Mesendoderm (in vitro differentiated cells): ENCODE data around the gene PDK1.

Source experiments
- DNase-seq: peaks from one replicate; pipeline ENCODE4 v3.0.0; 2013
- H2AK5ac ChIP-seq: 2 replicates; pipeline ENCODE4 v1.6.1; 2013; ENCODE audit warnings: low read length, inconsistent platforms
- H2BK120ac ChIP-seq: 2 replicates; pipeline ENCODE4 v1.6.1; 2013; ENCODE audit warnings: low read depth, mild to moderate bottlenecking, low read length, moderate library complexity, mixed read lengths
- H2BK15ac ChIP-seq: replicated peaks from 2 replicates; pipeline ENCODE4 v1.6.1; 2013; ENCODE audit warnings: low read depth, mild to moderate bottlenecking, moderate library complexity
- H2BK5ac ChIP-seq: 2 replicates; pipeline ENCODE4 v1.6.1; 2013; ENCODE audit warnings: low read length, inconsistent platforms
- H3K18ac ChIP-seq: 2 replicates; pipeline ENCODE4 v1.6.1; 2013; ENCODE audit warnings: mild to moderate bottlenecking, low read length, mixed read lengths
- H3K23ac ChIP-seq: one replicate; pipeline ENCODE4 v1.6.1; 2013; ENCODE audit warnings: low read length
- H3K27ac ChIP-seq: 2 replicates; pipeline ENCODE4 v1.5.1; 2013; ENCODE audit warnings: low read depth, mild to moderate bottlenecking, inconsistent platforms, low read length, moderate library complexity
- H3K27me3 ChIP-seq: 2 replicates; pipeline ENCODE4 v1.6.1; 2013; ENCODE audit warnings: low read length, control low read depth, mild to moderate bottlenecking, inconsistent platforms; ENCODE audit not compliant: insufficient read depth, poor library complexity
- H3K36me3 ChIP-seq: 2 replicates; pipeline ENCODE4 v1.6.1; 2013; ENCODE audit warnings: low read length, inconsistent platforms; ENCODE audit not compliant: control insufficient read depth, insufficient read depth
- H3K4ac ChIP-seq: one replicate; pipeline ENCODE4 v1.6.1; 2013; ENCODE audit warnings: low read depth, mild to moderate bottlenecking, low read length, moderate library complexity
- H3K4me1 ChIP-seq: 2 replicates; pipeline ENCODE4 v1.6.1; 2013; ENCODE audit warnings: low read depth, low read length, inconsistent platforms; ENCODE audit not compliant: control insufficient read depth
- H3K4me2 ChIP-seq: 2 replicates; pipeline ENCODE4 v1.6.1; 2013; ENCODE audit warnings: low read length
- H3K4me3 ChIP-seq: 2 replicates; pipeline ENCODE4 v1.5.1; 2013; ENCODE audit warnings: mild to moderate bottlenecking, low read length
- H3K56ac ChIP-seq: one replicate; pipeline ENCODE4 v1.6.1; 2013; ENCODE audit warnings: low read length
- H3K79me1 ChIP-seq: 2 replicates; pipeline ENCODE4 v1.6.1; 2013; ENCODE audit warnings: low read length, inconsistent platforms
- H3K79me2 ChIP-seq: 2 replicates; pipeline ENCODE4 v1.6.1; 2013; ENCODE audit warnings: mild to moderate bottlenecking, low read length; ENCODE audit not compliant: control insufficient read depth, insufficient read depth
- H3K9ac ChIP-seq: 2 replicates; pipeline ENCODE4 v1.6.1; 2013; ENCODE audit warnings: low read length, inconsistent platforms
- H4K5ac ChIP-seq: one replicate; pipeline ENCODE4 v1.6.1; 2013; ENCODE audit warnings: low read length
- H4K8ac ChIP-seq: one replicate; pipeline ENCODE4 v1.6.1; 2013; ENCODE audit warnings: low read depth, mild to moderate bottlenecking, control low read depth, low read length, moderate library complexity
- WGBS: extraction: QIAGEN DNeasy Blood & Tissue Kit; methylation state at CpG from one replicate; pipeline ENCODE4 v1.1.7; 2013; ENCODE audit warnings: low lambda C conversion rate, missing lambda C conversion rate; ENCODE audit not compliant: insufficient coverage; ENCODE audit errors: extremely low coverage; 5-methylcytosine and 5-hydroxymethylcytosine counted together

Gene PDK1

DNA sequence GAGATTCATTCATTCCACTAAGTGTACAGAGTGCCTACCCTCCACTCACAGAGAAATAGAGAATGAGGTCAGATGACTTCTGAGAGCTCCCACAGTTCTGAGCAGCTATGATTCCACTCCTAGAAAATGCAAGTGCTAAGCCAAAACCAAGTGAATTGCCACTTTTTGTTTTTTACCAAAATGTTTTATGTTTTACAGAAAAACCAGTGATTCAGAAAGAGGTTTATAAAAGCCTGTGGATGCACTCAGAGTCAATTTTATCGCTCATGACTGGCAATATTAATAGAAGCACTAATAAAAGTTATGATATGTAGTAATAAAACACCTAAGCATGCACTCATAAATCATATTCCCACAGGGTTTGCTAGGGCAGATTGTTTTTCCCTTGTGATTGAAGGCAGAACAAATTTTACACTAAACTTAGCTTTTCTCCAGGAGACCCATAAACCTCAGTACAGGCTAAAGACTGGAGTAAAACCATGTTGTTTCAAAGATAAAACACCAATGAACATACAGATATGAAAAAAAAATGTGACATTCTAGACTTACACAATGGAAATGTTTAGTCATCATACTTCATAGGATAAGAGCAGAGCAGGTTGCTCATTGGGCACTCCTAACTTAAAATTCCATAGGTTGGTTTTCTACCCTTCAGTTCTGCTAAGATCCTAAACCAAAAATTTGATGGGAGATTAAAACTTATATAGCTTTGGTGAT, 67.5 kb downstream of the PDK1 start:
- H2BK15ac ChIP-seq: no peak overlapping the region
- no peaks in the 10 kb centered on the region for H3K36me3 ChIP-seq
- no peaks in the 10 kb centered on the region for H3K4me1 ChIP-seq
- no peak overlapping the region for H4K8ac ChIP-seq
- no peak overlapping the region for H3K23ac ChIP-seq
- no peak overlapping the region for H3K27ac ChIP-seq
- H4K5ac ChIP-seq: no peak overlapping the region
- H2BK5ac ChIP-seq: no peak overlapping the region
- no peak overlapping the region for H3K56ac ChIP-seq
- WGBS: no CpG with 5 or more reads among the region's 1 CpG
- no peak overlapping the region for H3K4me3 ChIP-seq
- H3K4me2 ChIP-seq: no peak overlapping the region
- H3K79me2 ChIP-seq: no peaks in the 10 kb centered on the region
- H3K4ac ChIP-seq: no peak overlapping the region
- H3K18ac ChIP-seq: no peak overlapping the region
- H3K9ac ChIP-seq: no peak overlapping the region
- no peak overlapping the region for H2BK120ac ChIP-seq
- no peak for DNase-seq
- no peaks in the 10 kb centered on the region for H3K79me1 ChIP-seq
- no peaks in the 10 kb centered on the region for H3K27me3 ChIP-seq
- H2AK5ac ChIP-seq: no peak overlapping the region

DNA sequence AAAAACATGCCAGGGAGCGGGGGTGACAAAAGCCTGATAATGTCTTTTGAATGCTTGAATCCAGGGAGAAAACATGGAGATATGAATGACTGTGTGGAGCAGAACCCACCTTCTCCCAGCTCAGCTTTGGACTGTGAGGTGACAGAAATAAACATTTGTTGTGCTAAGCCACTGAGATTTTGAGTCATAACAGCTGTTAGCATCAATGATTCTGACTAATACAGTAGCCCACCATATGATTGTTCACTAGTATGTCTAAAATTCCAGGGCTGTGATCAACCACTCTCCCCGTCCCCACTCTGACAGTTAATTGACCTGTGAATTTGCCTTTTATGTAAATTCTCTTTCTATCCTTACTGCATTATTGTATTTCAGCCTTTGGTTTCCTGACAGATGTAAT, 69.1 kb downstream of the PDK1 start:
- Histone ChIP-seq H3K79me1 (no peaks in the 10 kb centered on the region), H3K4me3 (no peak overlapping the region), H3K4ac (no peak overlapping the region), H2BK15ac (no peak overlapping the region), H3K36me3 (no peaks in the 10 kb centered on the region), H3K18ac (no peak overlapping the region), H3K27ac (no peak overlapping the region), H3K27me3 (no peaks in the 10 kb centered on the region), H2BK5ac (no peak overlapping the region), H4K8ac (no peak overlapping the region), H2AK5ac (no peak overlapping the region), H3K79me2 (no peaks in the 10 kb centered on the region), H3K23ac (no peak overlapping the region), H3K4me1 (no peaks in the 10 kb centered on the region), H4K5ac (no peak overlapping the region), H3K9ac (no peak overlapping the region), H2BK120ac (no peak overlapping the region), H3K56ac (no peak overlapping the region), H3K4me2 (no peak overlapping the region)
- WGBS: no CpG with 5 or more reads among the region's 2 CpGs
- DNase-seq: no peak

DNA sequence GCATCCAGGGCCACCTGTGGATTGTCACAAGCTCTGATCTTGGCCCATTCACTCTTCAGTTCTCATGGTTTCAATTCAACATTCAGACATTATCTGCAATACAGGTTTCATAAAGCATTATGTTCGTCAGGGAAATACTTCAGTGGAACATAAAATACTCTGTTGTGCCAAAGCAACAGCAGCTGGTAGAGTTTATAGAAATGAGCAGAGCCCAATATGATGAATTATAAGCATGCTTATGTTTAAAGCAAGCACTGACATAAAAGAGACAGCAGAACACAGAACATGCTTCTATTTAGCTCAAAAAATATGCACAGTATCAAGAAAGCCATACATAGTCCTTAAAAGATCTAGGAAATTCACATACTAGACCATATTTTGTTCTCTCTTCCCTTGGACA, 71.3 kb downstream of the PDK1 start:
- Histone ChIP-seq H3K79me2 (no peaks in the 10 kb centered on the region), H4K5ac (no peak overlapping the region), H3K27me3 (no peaks in the 10 kb centered on the region), H3K4me3 (no peak overlapping the region), H4K8ac (no peak overlapping the region), H3K4me1 (no peaks in the 10 kb centered on the region), H2BK5ac (no peak overlapping the region), H2BK120ac (no peak overlapping the region), H3K9ac (no peak overlapping the region), H3K23ac (no peak overlapping the region), H3K4me2 (no peak overlapping the region), H3K4ac (no peak overlapping the region), H2BK15ac (no peak overlapping the region), H3K27ac (no peak overlapping the region), H3K36me3 (no peaks in the 10 kb centered on the region), H3K56ac (no peak overlapping the region), H3K18ac (no peak overlapping the region), H2AK5ac (no peak overlapping the region), H3K79me1 (no peaks in the 10 kb centered on the region)
- no CpG with 5 or more reads among the region's 1 CpG for WGBS
- DNase-seq: no peak

DNA sequence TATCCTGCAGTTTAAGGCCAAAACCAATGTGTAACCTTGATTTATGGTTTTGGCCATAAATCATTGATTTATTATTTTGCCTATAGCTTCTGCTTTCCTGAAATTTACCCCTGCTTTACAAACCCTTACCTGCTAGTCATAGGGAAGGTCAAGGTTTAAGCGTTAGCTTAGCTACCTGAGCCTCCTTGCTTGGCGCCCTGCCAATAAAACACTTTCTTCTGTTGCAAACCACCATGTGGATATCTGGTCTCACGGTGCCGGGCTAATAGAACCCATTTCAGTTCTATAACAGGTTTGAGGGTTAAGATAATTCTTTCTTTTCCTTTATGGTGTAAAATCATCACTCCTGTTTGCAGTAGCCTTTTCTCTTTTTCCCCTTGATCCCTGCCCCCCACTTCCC, 72.2 kb downstream of the PDK1 start:
- Histone ChIP-seq H3K4me1 (no peaks in the 10 kb centered on the region), H3K27me3 (no peaks in the 10 kb centered on the region), H3K56ac (no peak overlapping the region), H2BK15ac (no peak overlapping the region), H3K4me2 (no peak overlapping the region), H4K8ac (no peak overlapping the region), H3K27ac (no peak overlapping the region), H3K9ac (no peak overlapping the region), H3K4ac (no peak overlapping the region), H3K79me1 (no peaks in the 10 kb centered on the region), H4K5ac (no peak overlapping the region), H3K23ac (no peak overlapping the region), H3K4me3 (no peak overlapping the region), H2BK5ac (no peak overlapping the region), H2BK120ac (no peak overlapping the region), H3K36me3 (no peaks in the 10 kb centered on the region), H2AK5ac (no peak overlapping the region), H3K79me2 (no peaks in the 10 kb centered on the region), H3K18ac (no peak overlapping the region)
- WGBS: no CpG with 5 or more reads among the region's 4 CpGs
- DNase-seq: no peak

DNA sequence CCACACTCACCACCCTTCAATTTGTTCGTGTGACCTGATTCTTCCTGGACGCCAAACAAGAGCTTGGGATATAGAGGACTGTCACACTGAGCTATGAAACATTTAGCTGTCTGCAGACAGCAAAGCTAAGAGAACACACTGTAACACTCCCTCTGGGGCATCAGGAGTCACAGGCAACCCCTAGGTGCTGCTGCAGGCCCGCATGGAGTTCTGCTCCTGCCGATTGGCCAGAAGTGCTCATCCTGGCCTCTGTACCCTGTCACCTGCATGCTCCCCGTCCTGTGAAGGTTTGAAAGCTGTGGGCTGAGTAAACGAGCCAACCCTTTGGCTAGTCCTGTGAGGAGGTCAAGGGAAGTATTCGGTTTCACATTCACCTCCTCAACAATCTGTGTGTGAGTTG, 73.7 kb downstream of the PDK1 start:
- H3K79me2 ChIP-seq: no peaks in the 10 kb centered on the region
- H4K5ac ChIP-seq: no peak overlapping the region
- H4K8ac ChIP-seq: no peak overlapping the region
- no peaks in the 10 kb centered on the region for H3K27me3 ChIP-seq
- no peak overlapping the region for H2BK120ac ChIP-seq
- no peak overlapping the region for H2AK5ac ChIP-seq
- H3K4ac ChIP-seq: no peak overlapping the region
- no peak overlapping the region for H3K18ac ChIP-seq
- DNase-seq: no peak
- no peak overlapping the region for H3K27ac ChIP-seq
- no peak overlapping the region for H3K4me3 ChIP-seq
- H3K4me1 ChIP-seq: no peaks in the 10 kb centered on the region
- H2BK5ac ChIP-seq: no peak overlapping the region
- no peak overlapping the region for H3K4me2 ChIP-seq
- no CpG with 5 or more reads among the region's 7 CpGs for WGBS
- no peaks in the 10 kb centered on the region for H3K79me1 ChIP-seq
- H3K23ac ChIP-seq: no peak overlapping the region
- no peak overlapping the region for H3K9ac ChIP-seq
- H2BK15ac ChIP-seq: no peak overlapping the region
- no peaks in the 10 kb centered on the region for H3K36me3 ChIP-seq
- H3K56ac ChIP-seq: no peak overlapping the region

DNA sequence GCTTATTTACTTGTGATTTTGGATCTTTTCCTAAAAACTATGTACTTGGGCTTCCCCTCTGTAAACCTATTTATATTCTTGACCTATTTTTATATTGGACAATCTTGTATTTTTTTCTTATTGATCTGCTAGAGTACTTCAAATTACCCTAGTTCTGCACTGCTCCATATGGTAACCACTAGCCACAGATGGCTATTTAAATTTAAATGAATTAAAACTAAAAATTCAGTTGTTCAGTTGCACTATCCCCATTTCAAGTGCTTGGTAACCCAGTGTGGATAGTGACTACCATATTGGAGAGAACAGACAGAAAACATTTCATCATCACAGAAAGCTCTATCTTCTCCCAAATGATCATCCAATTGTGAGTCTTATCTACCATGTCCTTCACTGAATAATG, 74.3 kb downstream of the PDK1 start:
- Histone ChIP-seq H3K18ac (no peak overlapping the region), H2AK5ac (no peak overlapping the region), H3K27ac (no peak overlapping the region), H3K9ac (no peak overlapping the region), H3K4ac (no peak overlapping the region), H3K4me2 (no peak overlapping the region), H2BK5ac (no peak overlapping the region), H2BK120ac (no peak overlapping the region), H3K4me3 (no peak overlapping the region), H3K23ac (no peak overlapping the region), H3K4me1 (no peaks in the 10 kb centered on the region), H3K36me3 (no peaks in the 10 kb centered on the region), H3K56ac (no peak overlapping the region), H3K27me3 (no peaks in the 10 kb centered on the region), H2BK15ac (no peak overlapping the region), H4K5ac (no peak overlapping the region), H3K79me1 (no peaks in the 10 kb centered on the region), H3K79me2 (no peaks in the 10 kb centered on the region), H4K8ac (no peak overlapping the region)
- DNase-seq: no peak
